HEK293 (cell line): Measurements from ENCODE around the gene GPER1.
"Not testable (repeated sequence)": the region's sequence is repeated elsewhere in the genome, so short reads cannot be mapped to it uniquely, and the experiment has no call there.

Source experiments
- CTCF ChIP-seq: fragments of 450-650 bp; formaldehyde crosslinking; IDR thresholded peaks from 2 replicates; pipeline ENCODE4 v1.5.1; 2016; ENCODE audit warnings: missing biosample characterization, missing genetic modification characterization
- FEZF1 ChIP-seq: fragments of 450-650 bp; formaldehyde crosslinking; IDR thresholded peaks from 2 replicates; pipeline ENCODE4 v1.5.1; 2016; ENCODE audit warnings: missing biosample characterization, missing genetic modification characterization
- KLF16 ChIP-seq: fragments of 450-650 bp; formaldehyde crosslinking; IDR thresholded peaks from 2 replicates; pipeline ENCODE4 v1.5.1; 2017; ENCODE audit warnings: missing biosample characterization, missing genetic modification characterization
- TCF7L2 ChIP-seq: IDR thresholded peaks from 2 replicates; pipeline ENCODE4 v1.6.1; 2011; ENCODE audit warnings: low read depth, mild to moderate bottlenecking, inconsistent platforms, low read length, moderate library complexity, borderline replicate concordance
- ZBTB20 ChIP-seq: fragments of 450-650 bp; formaldehyde crosslinking; IDR thresholded peaks from 2 replicates; pipeline ENCODE4 v1.5.1; 2016; ENCODE audit warnings: missing biosample characterization, missing genetic modification characterization
- ZNF132 ChIP-seq: fragments of 450-650 bp; formaldehyde crosslinking; IDR thresholded peaks from 2 replicates; pipeline ENCODE4 v1.5.1; 2017; ENCODE audit warnings: missing biosample characterization, missing genetic modification characterization, borderline replicate concordance
- ZNF280D ChIP-seq: fragments of 450-650 bp; formaldehyde crosslinking; IDR thresholded peaks from 2 replicates; pipeline ENCODE4 v1.5.1; 2016; ENCODE audit warnings: missing biosample characterization, missing genetic modification characterization
- ZNF302 ChIP-seq: fragments of 450-650 bp; formaldehyde crosslinking; IDR thresholded peaks from 2 replicates; pipeline ENCODE4 v1.5.1; 2016; ENCODE audit warnings: missing biosample characterization, missing genetic modification characterization, low read depth
- ZNF513 ChIP-seq: fragments of 450-650 bp; IDR thresholded peaks from 2 replicates; pipeline ENCODE4 v1.5.1; 2018; ENCODE audit warnings: missing biosample characterization, missing genetic modification characterization
- ZNF658 ChIP-seq: fragments of 450-650 bp; formaldehyde crosslinking; IDR thresholded peaks from 2 replicates; pipeline ENCODE4; 2016; ENCODE audit warnings: missing biosample characterization, missing genetic modification characterization

- TF ChIP-seq CTCF (tag by site-specific recombination); ZNF513 (tag by site-specific recombination); ZNF302 (tag by site-specific recombination); ZNF658; KLF16 (tag by site-specific recombination); ZNF132; ZNF280D (tag by site-specific recombination); FEZF1 (tag by site-specific recombination); TCF7L2; ZBTB20 (tag by site-specific recombination): not testable (repeated sequence)
These were observed 27.5 kb downstream of the GPER1 start for GRCh38 chr7:1115171-1116045.
